Measurements from ENCODE around the gene MTCL1. TPM values are rescaled to one million over a fixed set of nuclear protein-coding genes. Genes with fewer than 3 reads are reported as not detected.

MTCL1 gene
- total RNA-seq, 1 experiment from 2014 or later: 28.3 TPM

DNA sequence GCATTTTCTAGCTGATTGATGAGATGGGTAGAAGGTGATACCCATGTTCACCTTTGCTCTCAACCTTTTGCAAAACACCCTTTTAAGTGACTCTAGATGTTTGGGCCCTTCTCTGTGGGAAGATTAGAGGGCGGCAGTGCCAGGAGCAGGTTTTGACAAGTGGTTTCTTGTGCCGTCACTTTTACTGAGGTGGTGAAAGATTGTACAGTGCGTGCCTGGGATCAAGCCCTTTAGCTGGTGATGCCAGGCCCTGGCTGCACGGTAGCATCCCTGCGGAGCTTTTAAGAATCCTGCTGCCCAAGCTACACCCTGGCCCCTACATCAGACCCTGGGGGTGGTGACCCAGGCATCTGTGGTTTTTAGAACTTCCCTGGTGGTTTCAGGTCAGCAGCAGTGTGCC, 29.1 kb downstream of the MTCL1 start:
- Mint-ChIP-seq H3K9me3 (ENCODE audit: unreplicated experiment) (no peaks in the 10 kb centered on the region), H3K4me1 (ENCODE audit: low read depth, unreplicated experiment) (peaks cover 15% of the 10 kb centered on the region), H3K36me3 (ENCODE audit: insufficient read depth, unreplicated experiment) (no peaks in the 10 kb centered on the region), H3K4me3 (ENCODE audit: unreplicated experiment) (no peak overlapping the region), H3K27me3 (ENCODE audit: insufficient read depth, unreplicated experiment) (no peaks in the 10 kb centered on the region), H3K27ac (ENCODE audit: unreplicated experiment) (no peak overlapping the region)
- Histone ChIP-seq H3K4me1 (peaks cover 26% of the 10 kb centered on the region), H3K9me3 (no peaks in the 10 kb centered on the region), H3K4me3 (ENCODE audit: low read depth, low read length) (no peak overlapping the region), H3K27me3 (replicated peaks; ENCODE audit: control insufficient read depth, insufficient read depth, low read length) (no peaks in the 10 kb centered on the region), H3K36me3 (ENCODE audit: control insufficient read depth, insufficient read depth, low read length) (no peaks in the 10 kb centered on the region; the same call in none of the 2 replicates)
- no peak for DNase-seq
- TF ChIP-seq, protein P1, sequence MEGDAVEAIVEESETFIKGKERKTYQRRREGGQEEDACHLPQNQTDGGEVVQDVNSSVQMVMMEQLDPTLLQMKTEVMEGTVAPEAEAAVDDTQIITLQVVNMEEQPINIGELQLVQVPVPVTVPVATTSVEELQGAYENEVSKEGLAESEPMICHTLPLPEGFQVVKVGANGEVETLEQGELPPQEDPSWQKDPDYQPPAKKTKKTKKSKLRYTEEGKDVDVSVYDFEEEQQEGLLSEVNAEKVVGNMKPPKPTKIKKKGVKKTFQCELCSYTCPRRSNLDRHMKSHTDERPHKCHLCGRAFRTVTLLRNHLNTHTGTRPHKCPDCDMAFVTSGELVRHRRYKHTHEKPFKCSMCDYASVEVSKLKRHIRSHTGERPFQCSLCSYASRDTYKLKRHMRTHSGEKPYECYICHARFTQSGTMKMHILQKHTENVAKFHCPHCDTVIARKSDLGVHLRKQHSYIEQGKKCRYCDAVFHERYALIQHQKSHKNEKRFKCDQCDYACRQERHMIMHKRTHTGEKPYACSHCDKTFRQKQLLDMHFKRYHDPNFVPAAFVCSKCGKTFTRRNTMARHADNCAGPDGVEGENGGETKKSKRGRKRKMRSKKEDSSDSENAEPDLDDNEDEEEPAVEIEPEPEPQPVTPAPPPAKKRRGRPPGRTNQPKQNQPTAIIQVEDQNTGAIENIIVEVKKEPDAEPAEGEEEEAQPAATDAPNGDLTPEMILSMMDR (IDR thresholded peaks at IDR 0.05; ENCODE audit: insufficient read depth in 1 of 2, low read depth in 1 of 2, low read length in 1 of 2, severe bottlenecking in 1 of 2, unreplicated experiment in 1 of 2): no peak
- POLR2A ChIA-PET: no interaction called here
- no TSS peak for BruUV-seq (replicated peaks)
- intact Hi-C loops (cut with micrococcal nuclease; ENCODE audit: unreplicated experiment): loop anchor here (5.0 kb wide), 1 partner anchor 53 kb away; no protein-coding TSS in a partner anchor
- CTCF ChIA-PET: no interaction called here

GRCh38 chr18:8735274-8735673, 29.9 kb downstream of the MTCL1 start:
- BruUV-seq (replicated peaks): no TSS peak
- Mint-ChIP-seq H3K36me3 (ENCODE audit: insufficient read depth, unreplicated experiment) (no peaks in the 10 kb centered on the region), H3K4me1 (ENCODE audit: low read depth, unreplicated experiment) (peaks cover 9% of the 10 kb centered on the region), H3K27ac (ENCODE audit: unreplicated experiment) (no peak overlapping the region), H3K9me3 (ENCODE audit: unreplicated experiment) (no peaks in the 10 kb centered on the region), H3K27me3 (ENCODE audit: insufficient read depth, unreplicated experiment) (no peaks in the 10 kb centered on the region), H3K4me3 (ENCODE audit: unreplicated experiment) (no peak overlapping the region)
- Histone ChIP-seq H3K27me3 (replicated peaks; ENCODE audit: control insufficient read depth, insufficient read depth, low read length) (no peaks in the 10 kb centered on the region), H3K36me3 (ENCODE audit: control insufficient read depth, insufficient read depth, low read length) (no peaks in the 10 kb centered on the region; the same call in none of the 2 replicates), H3K4me1 (peaks cover 21% of the 10 kb centered on the region), H3K4me3 (ENCODE audit: low read depth, low read length) (no peak overlapping the region), H3K9me3 (no peaks in the 10 kb centered on the region)
- CTCF ChIA-PET: no interaction called here
- POLR2A ChIA-PET: no interaction called here
- TF ChIP-seq, protein P1 (IDR thresholded peaks at IDR 0.05; ENCODE audit: insufficient read depth in 1 of 2, low read depth in 1 of 2, low read length in 1 of 2, severe bottlenecking in 1 of 2, unreplicated experiment in 1 of 2): no peak
- intact Hi-C loops (cut with micrococcal nuclease; ENCODE audit: unreplicated experiment): no loop called here
- no peak for DNase-seq

DNA sequence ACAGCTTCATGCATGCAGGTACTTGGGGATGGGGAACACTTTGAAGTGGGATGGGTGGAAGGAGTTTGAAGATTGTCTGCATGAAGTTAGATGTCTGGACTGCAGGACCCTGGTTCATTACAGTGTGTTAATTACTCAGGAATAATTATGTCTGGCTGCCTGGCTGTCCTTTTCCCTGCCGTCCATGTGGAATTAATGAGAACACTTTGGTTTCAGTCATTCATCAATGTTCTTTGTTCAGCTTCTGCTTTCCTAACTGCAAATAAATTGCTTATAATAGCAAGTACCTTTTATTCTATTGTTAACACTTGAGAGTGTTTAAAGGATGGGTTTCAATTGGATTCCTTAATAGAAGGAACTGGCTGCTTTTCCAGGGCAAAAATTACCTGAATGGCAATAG, 35.8 kb downstream of the MTCL1 start:
- POLR2A ChIA-PET: no interaction called here
- Mint-ChIP-seq H3K4me3 (ENCODE audit: unreplicated experiment) (no peak overlapping the region), H3K27ac (ENCODE audit: unreplicated experiment) (no peak overlapping the region), H3K4me1 (ENCODE audit: low read depth, unreplicated experiment) (no peaks in the 10 kb centered on the region), H3K36me3 (ENCODE audit: insufficient read depth, unreplicated experiment) (peaks cover 4% of the 10 kb centered on the region), H3K9me3 (ENCODE audit: unreplicated experiment) (no peaks in the 10 kb centered on the region), H3K27me3 (ENCODE audit: insufficient read depth, unreplicated experiment) (no peaks in the 10 kb centered on the region)
- Histone ChIP-seq H3K4me3 (ENCODE audit: low read depth, low read length) (no peak overlapping the region), H3K4me1 (no peaks in the 10 kb centered on the region), H3K36me3 (ENCODE audit: control insufficient read depth, insufficient read depth, low read length) (no peaks in the 10 kb centered on the region; the same call in 1 of the 2 replicates), H3K9me3 (no peaks in the 10 kb centered on the region), H3K27me3 (replicated peaks; ENCODE audit: control insufficient read depth, insufficient read depth, low read length) (no peaks in the 10 kb centered on the region)
- intact Hi-C loops (cut with micrococcal nuclease; ENCODE audit: unreplicated experiment): no loop called here
- no peak for DNase-seq
- TF ChIP-seq, protein P1 (IDR thresholded peaks at IDR 0.05; ENCODE audit: insufficient read depth in 1 of 2, low read depth in 1 of 2, low read length in 1 of 2, severe bottlenecking in 1 of 2, unreplicated experiment in 1 of 2): no peak
- BruUV-seq (replicated peaks): no TSS peak
- CTCF ChIA-PET: no interaction called here
